ENCODE data around the gene SIX5.
A peak's percentile ranks its signal among the peaks of the same experiment; 100 is the strongest.
"Not testable (repeated sequence)": the region's sequence is repeated elsewhere in the genome, so short reads cannot be mapped to it uniquely, and the experiment has no call there.

SIX5 gene

GRCh38 chr19:45804140-45804958, 35.3 kb upstream of the SIX5 start:
- TF ChIP-seq CTCF (IDR thresholded peaks at IDR 0.05; ENCODE audit: borderline replicate concordance, control extremely low read depth, extremely low read depth, insufficient read depth, missing control alignments): no peak
- in situ Hi-C loops (cut with MboI; ENCODE audit: low sequenced_read_pairs, unreplicated experiment): no loop called here
- DNase-seq (ENCODE audit: low spot score): no peak

GRCh38 chr19:45801603-45802175, 32.6 kb upstream of the SIX5 start:
- in situ Hi-C loops (cut with MboI; ENCODE audit: low sequenced_read_pairs, unreplicated experiment): no loop called here
- DNase-seq (ENCODE audit: low spot score): no peak
- TF ChIP-seq CTCF (IDR thresholded peaks at IDR 0.05; ENCODE audit: borderline replicate concordance, control extremely low read depth, extremely low read depth, insufficient read depth, missing control alignments): no peak

GRCh38 chr19:45800070-45800553, 31.1 kb upstream of the SIX5 start:
- in situ Hi-C loops (cut with MboI; ENCODE audit: low sequenced_read_pairs, unreplicated experiment): no loop called here
- no peak for TF ChIP-seq CTCF (IDR thresholded peaks at IDR 0.05; ENCODE audit: borderline replicate concordance, control extremely low read depth, extremely low read depth, insufficient read depth, missing control alignments)
- no peak for DNase-seq (ENCODE audit: low spot score)

- in situ Hi-C loops (cut with MboI; ENCODE audit: low sequenced_read_pairs, unreplicated experiment); DNase-seq (ENCODE audit: low spot score): not testable (repeated sequence)
Measured at GRCh38 chr19:45799541-45799940, 30.5 kb upstream of the SIX5 start.

GRCh38 chr19:45798995-45799517, 30.0 kb upstream of the SIX5 start:
- in situ Hi-C loops (cut with MboI; ENCODE audit: low sequenced_read_pairs, unreplicated experiment): no loop called here
- TF ChIP-seq CTCF (IDR thresholded peaks at IDR 0.05; ENCODE audit: borderline replicate concordance, control extremely low read depth, extremely low read depth, insufficient read depth, missing control alignments): peak; percentile 60
- DNase-seq (ENCODE audit: low spot score): peak; percentile 84

- in situ Hi-C loops (cut with MboI; ENCODE audit: low sequenced_read_pairs, unreplicated experiment): no loop called here
- no peak for TF ChIP-seq CTCF (IDR thresholded peaks at IDR 0.05; ENCODE audit: borderline replicate concordance, control extremely low read depth, extremely low read depth, insufficient read depth, missing control alignments)
- no peak for DNase-seq (ENCODE audit: low spot score)
Measured at GRCh38 chr19:45794627-45795026, 25.6 kb upstream of the SIX5 start.

- no peak for DNase-seq (ENCODE audit: low spot score)
Measured at GRCh38 chr19:45793876-45794275, 24.8 kb upstream of the SIX5 start.

More at GRCh38 chr19:45793876-45794275, 24.8 kb upstream of the SIX5 start:
- no peak for TF ChIP-seq CTCF (IDR thresholded peaks at IDR 0.05; ENCODE audit: borderline replicate concordance, control extremely low read depth, extremely low read depth, insufficient read depth, missing control alignments)
- in situ Hi-C loops (cut with MboI; ENCODE audit: low sequenced_read_pairs, unreplicated experiment): no loop called here

All from GM13976 (cell line).